ENCODE results near the gene DDX28.

Gene DDX28

DNA sequence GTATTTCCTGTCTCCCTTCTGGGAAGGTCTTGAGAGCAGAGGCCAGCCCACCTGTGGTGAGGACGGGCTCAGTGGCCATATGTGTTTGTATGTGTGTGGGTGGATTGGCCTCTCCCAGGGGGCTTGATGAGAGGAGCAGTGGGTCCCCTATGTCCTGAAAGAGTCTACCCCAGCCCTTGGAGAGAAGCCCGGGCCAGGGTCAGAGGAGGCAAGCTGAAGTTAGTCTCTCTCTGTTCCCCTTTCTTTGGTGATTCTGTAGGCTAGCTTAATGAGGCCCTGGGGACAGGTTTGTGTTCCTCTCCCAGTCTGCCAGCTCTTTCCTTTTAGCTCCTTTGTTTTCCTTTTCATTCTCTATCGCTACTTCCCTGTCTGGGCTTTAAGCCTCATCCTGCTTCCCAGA, 38.4 kb upstream of the DDX28 start:
- DNase-seq (ENCODE audit: low spot score) = no peak
- no peak overlapping the region; the same call in 1 of the 2 replicates for H3K27ac ChIP-seq
- CTCF ChIA-PET = no interaction called here
- TF ChIP-seq, protein P1, sequence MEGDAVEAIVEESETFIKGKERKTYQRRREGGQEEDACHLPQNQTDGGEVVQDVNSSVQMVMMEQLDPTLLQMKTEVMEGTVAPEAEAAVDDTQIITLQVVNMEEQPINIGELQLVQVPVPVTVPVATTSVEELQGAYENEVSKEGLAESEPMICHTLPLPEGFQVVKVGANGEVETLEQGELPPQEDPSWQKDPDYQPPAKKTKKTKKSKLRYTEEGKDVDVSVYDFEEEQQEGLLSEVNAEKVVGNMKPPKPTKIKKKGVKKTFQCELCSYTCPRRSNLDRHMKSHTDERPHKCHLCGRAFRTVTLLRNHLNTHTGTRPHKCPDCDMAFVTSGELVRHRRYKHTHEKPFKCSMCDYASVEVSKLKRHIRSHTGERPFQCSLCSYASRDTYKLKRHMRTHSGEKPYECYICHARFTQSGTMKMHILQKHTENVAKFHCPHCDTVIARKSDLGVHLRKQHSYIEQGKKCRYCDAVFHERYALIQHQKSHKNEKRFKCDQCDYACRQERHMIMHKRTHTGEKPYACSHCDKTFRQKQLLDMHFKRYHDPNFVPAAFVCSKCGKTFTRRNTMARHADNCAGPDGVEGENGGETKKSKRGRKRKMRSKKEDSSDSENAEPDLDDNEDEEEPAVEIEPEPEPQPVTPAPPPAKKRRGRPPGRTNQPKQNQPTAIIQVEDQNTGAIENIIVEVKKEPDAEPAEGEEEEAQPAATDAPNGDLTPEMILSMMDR (conservative IDR thresholded peaks at IDR 0.05; ENCODE audit: low read depth) = no peak
- POLR2A ChIA-PET (ENCODE audit: low non-redundant PET) = no interaction called here

DNA sequence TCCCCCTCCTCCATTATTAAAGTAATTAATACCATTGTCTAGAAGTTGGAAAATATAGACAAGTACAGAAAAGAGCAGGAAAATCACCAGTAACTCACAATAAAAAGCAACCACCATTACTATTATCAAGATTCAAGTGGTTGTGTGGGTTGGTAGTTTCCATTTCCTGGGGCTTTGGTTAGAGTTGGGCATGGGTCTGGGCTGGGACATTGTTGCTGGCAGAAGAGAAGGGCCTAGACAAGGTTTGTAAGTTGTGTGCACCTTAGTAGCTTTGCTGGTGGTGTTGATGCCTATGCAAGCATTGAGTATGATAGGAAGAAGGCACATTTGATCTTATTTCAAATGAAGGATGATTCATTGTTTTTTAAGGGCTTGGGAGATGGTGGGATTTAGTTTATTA, 36.8 kb upstream of the DDX28 start:
- DNase-seq (ENCODE audit: low spot score) = no peak

DNA sequence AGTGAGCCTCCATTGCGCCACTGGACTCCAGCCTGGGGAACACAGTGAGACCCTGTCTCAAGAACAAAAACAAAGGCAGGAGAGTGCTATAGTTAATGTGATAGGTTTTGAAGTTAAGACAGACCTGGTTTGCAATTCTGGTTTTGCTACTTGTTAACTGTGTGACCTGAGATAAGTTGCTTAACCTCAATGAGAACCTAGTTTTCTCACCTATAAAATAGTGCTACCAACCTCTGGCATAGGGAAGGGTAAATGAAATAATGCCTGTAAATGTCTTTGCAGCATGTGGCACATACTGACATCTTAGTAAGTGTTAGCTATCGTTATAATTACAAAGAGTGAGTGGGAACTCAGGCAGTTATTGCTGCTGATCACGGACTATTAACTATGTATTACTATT, 32.4 kb upstream of the DDX28 start:
- POLR2A ChIA-PET (ENCODE audit: low non-redundant PET) = no interaction called here
- CTCF ChIA-PET = interaction anchor here (0.7 kb wide), 1 partner anchor 121 kb away, joined by 6 read pairs; no protein-coding TSS in a partner anchor

More for the DNA sequence above, 36.8 kb upstream of the DDX28 start:
- TF ChIP-seq, protein P1 (conservative IDR thresholded peaks at IDR 0.05; ENCODE audit: low read depth) = no peak
- no peak overlapping the region for H3K27ac ChIP-seq
- ChIA-PET POLR2A (ENCODE audit: low non-redundant PET) (no interaction called here), CTCF (interaction anchor here (1.0 kb wide), 1 partner anchor 19 kb away, joined by 4 read pairs; no protein-coding TSS in a partner anchor)

DNA sequence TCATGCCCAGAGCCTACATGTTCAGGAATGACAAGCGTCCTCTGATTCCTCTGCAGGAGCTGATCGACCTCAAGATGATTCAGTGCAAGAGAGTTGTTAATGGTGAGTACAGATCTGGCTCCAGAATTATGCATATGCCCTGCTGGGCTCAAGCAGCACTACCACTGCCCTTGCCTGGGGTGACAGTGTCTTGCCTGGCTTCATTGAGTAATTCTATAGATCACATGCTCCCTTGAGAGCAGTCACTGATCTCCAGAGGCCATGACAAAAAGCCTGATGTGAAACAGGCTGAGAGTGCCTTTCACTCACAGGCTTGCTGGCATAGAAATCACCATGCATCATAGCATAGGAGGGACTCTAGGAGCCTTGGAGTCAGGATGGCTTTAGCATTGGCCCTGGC, 26.4 kb upstream of the DDX28 start:
- CTCF ChIA-PET = no interaction called here
- POLR2A ChIA-PET (ENCODE audit: low non-redundant PET) = no interaction called here
- no peak for DNase-seq (ENCODE audit: low spot score)
- TF ChIP-seq, protein P1 (conservative IDR thresholded peaks at IDR 0.05; ENCODE audit: low read depth) = no peak
- H3K27ac ChIP-seq = no peak overlapping the region

More for the DNA sequence above, 32.4 kb upstream of the DDX28 start:
- no peak for DNase-seq (ENCODE audit: low spot score)
- TF ChIP-seq, protein P1 (conservative IDR thresholded peaks at IDR 0.05; ENCODE audit: low read depth) = no peak
- no peak overlapping the region for H3K27ac ChIP-seq

DNA sequence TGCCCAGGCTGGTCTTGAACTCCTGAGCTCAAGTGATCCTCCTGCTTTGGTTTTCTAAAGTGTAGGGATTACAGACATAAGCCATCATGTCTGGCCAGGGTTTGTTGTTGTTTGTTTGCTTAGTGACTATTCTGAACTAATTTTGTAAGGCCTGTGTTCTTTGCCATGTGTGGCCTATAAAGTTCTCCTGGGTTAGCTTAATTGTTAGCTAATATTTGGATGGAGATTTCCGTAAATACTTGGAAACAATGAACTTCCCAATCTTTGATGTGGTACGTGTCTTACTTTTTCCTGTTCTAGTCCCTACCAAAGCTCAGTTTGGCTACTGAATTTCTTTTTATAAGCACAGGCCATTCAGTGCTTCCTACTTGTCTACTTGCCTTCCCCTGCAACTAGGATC, 25.0 kb upstream of the DDX28 start:
- ChIA-PET POLR2A (ENCODE audit: low non-redundant PET) (no interaction called here), CTCF (interaction anchor here (0.6 to 0.9 kb wide), 3 partner anchors 17 to 168 kb away, joined by 3 read pairs; no protein-coding TSS in a partner anchor)
- no peak overlapping the region for H3K27ac ChIP-seq
- DNase-seq (ENCODE audit: low spot score) = no peak
- TF ChIP-seq, protein P1 (conservative IDR thresholded peaks at IDR 0.05; ENCODE audit: low read depth) = no peak

DNA sequence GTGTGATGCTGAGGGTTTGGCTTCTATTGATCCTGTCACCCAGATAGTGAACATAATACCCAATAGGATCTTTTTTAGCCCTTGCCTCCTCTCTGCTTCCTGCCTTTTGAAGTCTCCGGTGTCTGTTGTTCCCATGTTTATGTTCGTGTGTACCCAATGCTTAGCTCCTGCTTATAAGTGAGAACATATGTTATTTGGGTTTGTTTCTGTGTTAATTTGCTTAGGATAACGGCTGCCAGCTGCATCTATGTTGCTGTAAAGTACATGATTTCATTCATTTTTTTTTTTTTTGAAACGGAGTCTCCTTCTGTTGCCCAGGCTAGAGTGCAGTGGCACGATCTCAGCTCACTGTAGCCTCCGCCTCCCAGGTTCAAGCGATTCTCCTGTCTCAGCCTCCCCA, 23.1 kb upstream of the DDX28 start:
- ChIA-PET CTCF (interaction anchor here (0.6 kb wide), 1 partner anchor 636 kb away, joined by 3 read pairs; no protein-coding TSS in a partner anchor), POLR2A (ENCODE audit: low non-redundant PET) (no interaction called here)
- TF ChIP-seq, protein P1 (conservative IDR thresholded peaks at IDR 0.05; ENCODE audit: low read depth) = no peak
- no peak for DNase-seq (ENCODE audit: low spot score)
- no peak overlapping the region for H3K27ac ChIP-seq

All from RWPE1 (cell line).